ENCODE results near the gene FERMT2. TPM values are rescaled to one million over a fixed set of nuclear protein-coding genes. Genes with fewer than 3 reads are reported as not detected.

FERMT2 gene
- total RNA-seq, 4 donors from 2014 or later: 57.1 to 98.5 (median 74.2) TPM

DNA sequence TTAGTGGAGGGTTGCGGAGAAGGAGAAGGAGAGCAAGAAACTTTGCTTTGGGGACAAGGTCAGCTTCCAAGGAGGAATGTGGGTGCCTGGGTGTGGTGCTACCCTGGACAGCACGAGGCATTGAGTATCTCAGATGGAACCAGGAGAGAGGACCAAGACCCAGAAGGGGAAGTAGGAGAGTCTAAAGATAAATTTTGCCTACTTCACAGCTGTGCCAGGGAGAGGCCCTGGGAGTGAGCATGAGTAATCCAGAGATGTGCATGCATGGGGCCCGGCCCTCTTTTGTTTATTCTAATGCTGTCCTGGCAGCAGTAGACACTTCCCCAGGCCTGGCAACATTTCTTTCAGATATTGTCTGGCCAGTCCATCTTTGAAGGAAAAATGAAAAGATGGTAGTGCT, 110.0 kb downstream of the FERMT2 start:
- Histone ChIP-seq H3K27ac (no peak overlapping the region), H3K36me3 (no peaks in the 10 kb centered on the region), H3K4me1 (peaks cover 0 to 18% of the 10 kb centered on the region in 2 donors), H3K9me3 (no peaks in the 10 kb centered on the region), H3K4me3 (replicated peaks in 1 of 3) (no peak overlapping the region), H3K27me3 (no peaks in the 10 kb centered on the region)
- intact Hi-C loops (cut with DNase I): no loop called here
- WGBS, 2 donors: 64% methylated on average over 3 of the region's 3 CpGs
- DNase-seq: peak; percentile 11 to 14
- TF ChIP-seq POLR2A (IDR thresholded peaks at IDR 0.05): no peak
- TF ChIP-seq, protein P1, sequence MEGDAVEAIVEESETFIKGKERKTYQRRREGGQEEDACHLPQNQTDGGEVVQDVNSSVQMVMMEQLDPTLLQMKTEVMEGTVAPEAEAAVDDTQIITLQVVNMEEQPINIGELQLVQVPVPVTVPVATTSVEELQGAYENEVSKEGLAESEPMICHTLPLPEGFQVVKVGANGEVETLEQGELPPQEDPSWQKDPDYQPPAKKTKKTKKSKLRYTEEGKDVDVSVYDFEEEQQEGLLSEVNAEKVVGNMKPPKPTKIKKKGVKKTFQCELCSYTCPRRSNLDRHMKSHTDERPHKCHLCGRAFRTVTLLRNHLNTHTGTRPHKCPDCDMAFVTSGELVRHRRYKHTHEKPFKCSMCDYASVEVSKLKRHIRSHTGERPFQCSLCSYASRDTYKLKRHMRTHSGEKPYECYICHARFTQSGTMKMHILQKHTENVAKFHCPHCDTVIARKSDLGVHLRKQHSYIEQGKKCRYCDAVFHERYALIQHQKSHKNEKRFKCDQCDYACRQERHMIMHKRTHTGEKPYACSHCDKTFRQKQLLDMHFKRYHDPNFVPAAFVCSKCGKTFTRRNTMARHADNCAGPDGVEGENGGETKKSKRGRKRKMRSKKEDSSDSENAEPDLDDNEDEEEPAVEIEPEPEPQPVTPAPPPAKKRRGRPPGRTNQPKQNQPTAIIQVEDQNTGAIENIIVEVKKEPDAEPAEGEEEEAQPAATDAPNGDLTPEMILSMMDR (IDR thresholded peaks at IDR 0.05): no peak

DNA sequence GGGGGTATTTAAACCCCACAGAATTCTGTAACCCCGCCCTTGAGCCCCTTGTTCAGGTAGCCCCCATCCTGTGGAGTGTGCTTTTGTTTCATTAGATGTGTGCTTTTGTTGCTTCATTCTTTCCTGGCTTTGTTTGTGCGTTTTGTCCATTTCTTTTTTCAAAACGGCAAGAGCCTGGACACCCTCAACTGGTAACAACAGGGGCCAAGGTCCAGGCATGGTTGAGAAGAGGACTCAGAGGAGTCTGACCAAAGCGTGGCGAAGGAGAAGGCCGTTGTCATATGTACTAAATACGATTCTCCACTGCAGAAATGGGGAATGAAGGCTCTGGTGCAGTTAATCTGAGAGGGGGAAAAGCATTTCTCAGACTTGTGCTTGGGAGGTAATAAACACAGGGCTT, 113.4 kb downstream of the FERMT2 start:
- peaks cover 0 to 8% of the 10 kb centered on the region in 2 donors for H3K4me1 ChIP-seq
- intact Hi-C loops (cut with DNase I): no loop called here
- H3K27ac ChIP-seq: no peak overlapping the region
- no peak overlapping the region for H3K4me3 ChIP-seq (replicated peaks in 1 of 3)
- no peaks in the 10 kb centered on the region for H3K36me3 ChIP-seq
- H3K27me3 ChIP-seq: no peaks in the 10 kb centered on the region
- 94% methylated on average over 7 of the region's 7 CpGs for WGBS, 2 donors
- H3K9me3 ChIP-seq: no peaks in the 10 kb centered on the region
- TF ChIP-seq POLR2A (IDR thresholded peaks at IDR 0.05): no peak
- TF ChIP-seq, protein P1 (IDR thresholded peaks at IDR 0.05): no peak
- no peak for DNase-seq

DNA sequence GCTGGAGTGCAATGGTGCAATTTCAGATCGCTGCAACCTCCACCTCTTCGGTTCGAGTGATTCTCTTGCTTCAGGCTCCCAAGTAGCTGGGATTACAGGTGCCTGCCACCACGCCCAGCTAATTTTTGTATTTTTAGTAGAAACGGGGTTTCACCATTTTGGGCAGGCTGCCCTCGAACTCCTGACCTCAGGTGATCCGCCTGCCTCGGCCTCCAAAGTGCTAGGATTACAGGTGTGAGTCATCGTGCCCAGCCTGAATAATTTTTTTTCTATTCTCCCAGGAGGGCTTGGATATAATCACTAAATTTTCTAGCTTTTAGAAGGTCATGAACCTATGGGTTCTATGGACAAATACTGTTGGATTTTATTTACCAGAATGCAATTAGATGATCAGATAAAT, 114.8 kb downstream of the FERMT2 start:
- Histone ChIP-seq H3K36me3 (no peaks in the 10 kb centered on the region), H3K4me3 (replicated peaks in 1 of 3) (no peak overlapping the region), H3K27me3 (no peaks in the 10 kb centered on the region), H3K27ac (no peak overlapping the region), H3K9me3 (no peaks in the 10 kb centered on the region), H3K4me1 (peaks cover 0 to 3% of the 10 kb centered on the region in 2 donors)
- TF ChIP-seq, protein P1 (IDR thresholded peaks at IDR 0.05): no peak
- no peak for TF ChIP-seq POLR2A (IDR thresholded peaks at IDR 0.05)
- 95 to 96% methylated on average over 9 of the region's 9 CpGs for WGBS, 2 donors
- DNase-seq: no peak
- intact Hi-C loops (cut with DNase I): no loop called here

- TF ChIP-seq, protein P1 (IDR thresholded peaks at IDR 0.05): no peak
- no peak for TF ChIP-seq POLR2A (IDR thresholded peaks at IDR 0.05)
- intact Hi-C loops (cut with DNase I): no loop called here
- H3K27ac ChIP-seq: no peak overlapping the region
- DNase-seq: no peak
- 75 to 87% methylated on average over 12 of the region's 12 CpGs for WGBS, 2 donors
- no peak overlapping the region for H3K4me3 ChIP-seq (replicated peaks in 1 of 3)
- no peaks in the 10 kb centered on the region for H3K36me3 ChIP-seq
- no peaks in the 10 kb centered on the region for H3K9me3 ChIP-seq
- H3K27me3 ChIP-seq: no peaks in the 10 kb centered on the region
- no peaks in the 10 kb centered on the region for H3K4me1 ChIP-seq
These were observed 115.5 kb downstream of the FERMT2 start for GRCh38 chr14:52835122-52835903.

GRCh38 chr14:52834440-52834842, 116.4 kb downstream of the FERMT2 start:
- no peak for TF ChIP-seq POLR2A (IDR thresholded peaks at IDR 0.05)
- TF ChIP-seq, protein P1 (IDR thresholded peaks at IDR 0.05): no peak
- 69 to 71% methylated on average over 1 of the region's 1 CpG for WGBS, 2 donors
- Histone ChIP-seq H3K9me3 (no peaks in the 10 kb centered on the region), H3K4me1 (no peaks in the 10 kb centered on the region), H3K27ac (no peak overlapping the region), H3K4me3 (replicated peaks in 1 of 3) (no peak overlapping the region), H3K27me3 (no peaks in the 10 kb centered on the region), H3K36me3 (no peaks in the 10 kb centered on the region)
- intact Hi-C loops (cut with DNase I): no loop called here
- DNase-seq: no peak
